ENCODE measurements around the gene YES1.

GRCh38 chr18:850960-851359 is 38.9 kb upstream of the YES1 start:
- no peak for TF ChIP-seq CTCF (IDR thresholded peaks at IDR 0.05)
- TF ChIP-seq POLR2A (IDR thresholded peaks at IDR 0.05) = no peak

Data from Peyer's patch (tissue), 4 donors.